Ramos (cell line): ENCODE measurements around the gene HS2ST1.

Experiments
- in situ Hi-C: fragments of 300-500 bp; cut with MboI; formaldehyde crosslinking; loops from one replicate; pipeline ENCODE4 v1.14.3; 2022; ENCODE audit warnings: low sequenced_read_pairs; ENCODE audit not compliant: unreplicated experiment

HS2ST1 gene

DNA sequence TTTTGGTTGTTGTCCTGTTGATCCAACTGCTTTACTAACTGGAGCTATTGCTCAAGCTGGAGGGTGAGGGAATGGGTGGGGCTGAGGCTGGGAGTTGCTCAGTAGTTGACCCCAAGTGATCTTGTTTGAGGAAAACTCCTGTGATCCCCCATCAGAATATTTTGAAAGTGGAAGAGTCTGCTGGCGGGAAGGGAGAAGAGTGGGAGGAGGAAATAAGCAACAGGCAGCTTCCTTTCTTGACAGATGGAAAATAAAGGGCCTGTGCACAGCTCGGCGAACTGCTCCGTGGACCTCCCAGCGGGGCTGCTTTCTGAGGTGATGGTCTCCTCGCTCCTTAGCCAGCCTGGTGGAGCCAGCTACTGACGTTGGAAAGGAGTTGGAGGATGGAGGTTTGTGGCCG is 215.2 kb downstream of the HS2ST1 start:
- in situ Hi-C loops: loop anchor here (25.0 kb wide), 2 partner anchors 617 to 833 kb away; no protein-coding TSS in a partner anchor

DNA sequence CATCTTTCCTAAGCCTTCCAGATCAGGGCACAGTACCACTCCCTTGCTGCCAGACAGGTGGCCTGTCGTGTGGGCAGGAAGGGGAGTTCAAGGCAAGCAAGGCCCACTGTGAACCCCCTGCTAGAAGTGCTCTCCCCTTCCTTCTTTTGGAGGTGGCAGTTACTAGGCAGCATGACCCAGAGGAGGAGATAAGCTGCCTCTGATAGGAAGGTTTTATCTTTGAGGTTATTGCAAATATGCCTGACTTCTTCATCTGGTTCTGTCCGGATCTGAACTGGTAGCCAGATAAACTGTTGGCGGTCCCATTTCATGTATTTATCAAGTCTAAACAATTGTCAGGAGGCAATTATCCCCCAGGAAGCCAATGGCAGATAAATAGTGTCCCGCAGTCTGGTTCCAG is 216.0 kb downstream of the HS2ST1 start:
- in situ Hi-C loops: loop anchor here (25.0 kb wide), 2 partner anchors 618 to 832 kb away; no protein-coding TSS in a partner anchor

DNA sequence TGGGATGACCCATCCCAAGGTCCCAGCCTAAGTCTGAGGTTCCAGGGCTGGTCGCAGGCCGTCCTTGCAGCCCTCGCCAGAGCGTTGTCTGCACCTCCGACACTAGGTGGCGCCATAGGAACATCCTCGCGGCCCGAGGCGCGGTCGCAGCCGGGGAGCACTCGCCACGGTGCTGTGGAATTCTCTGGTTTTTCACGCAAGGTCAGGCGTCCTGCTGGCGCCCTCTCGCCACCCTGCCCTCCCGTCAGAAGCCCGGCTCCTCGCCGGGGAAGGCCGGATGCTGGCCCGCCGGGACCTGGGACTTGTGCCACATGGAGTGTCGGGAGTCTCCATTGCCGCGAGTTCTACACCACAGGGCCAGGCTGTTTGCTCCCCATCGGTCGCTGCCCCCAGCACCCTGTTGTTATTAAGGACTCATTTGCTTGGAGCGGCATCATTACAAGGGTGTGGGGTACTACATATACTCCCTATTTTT is 217.4 kb downstream of the HS2ST1 start:
- in situ Hi-C loops: loop anchor here (25.0 kb wide), 2 partner anchors 620 to 830 kb away; no protein-coding TSS in a partner anchor

DNA sequence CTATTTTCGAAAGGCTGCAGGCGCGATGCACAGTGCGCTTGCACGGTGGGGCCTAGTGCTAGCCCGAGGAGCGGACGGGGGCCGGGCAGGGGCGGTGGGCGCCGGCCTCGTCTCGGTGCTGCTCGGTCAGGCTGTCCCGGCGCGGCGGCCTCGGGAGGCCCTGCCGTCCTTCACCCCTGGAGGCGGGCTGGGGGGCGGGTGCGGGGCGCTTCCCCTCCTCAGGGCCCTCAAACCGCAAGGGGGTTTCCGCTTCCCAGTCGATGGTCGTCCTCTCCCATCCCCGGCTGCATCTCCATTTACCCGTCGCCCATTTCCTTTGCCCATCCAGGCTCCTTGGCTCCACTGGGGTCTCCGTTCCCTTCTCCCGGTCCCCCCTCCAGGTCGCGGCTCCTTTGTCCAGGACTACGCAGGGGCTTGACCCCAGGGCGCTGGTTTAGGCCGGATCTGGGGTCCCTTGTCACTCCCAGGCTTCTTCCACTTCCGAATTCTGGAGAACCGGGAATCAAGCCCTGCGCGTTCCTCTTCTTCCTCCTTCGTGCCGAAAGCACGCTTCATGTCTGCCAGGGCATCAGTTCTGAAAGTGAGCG is 217.9 kb downstream of the HS2ST1 start:
- in situ Hi-C loops: loop anchor here (25.0 kb wide), 2 partner anchors 620 to 830 kb away; no protein-coding TSS in a partner anchor

DNA sequence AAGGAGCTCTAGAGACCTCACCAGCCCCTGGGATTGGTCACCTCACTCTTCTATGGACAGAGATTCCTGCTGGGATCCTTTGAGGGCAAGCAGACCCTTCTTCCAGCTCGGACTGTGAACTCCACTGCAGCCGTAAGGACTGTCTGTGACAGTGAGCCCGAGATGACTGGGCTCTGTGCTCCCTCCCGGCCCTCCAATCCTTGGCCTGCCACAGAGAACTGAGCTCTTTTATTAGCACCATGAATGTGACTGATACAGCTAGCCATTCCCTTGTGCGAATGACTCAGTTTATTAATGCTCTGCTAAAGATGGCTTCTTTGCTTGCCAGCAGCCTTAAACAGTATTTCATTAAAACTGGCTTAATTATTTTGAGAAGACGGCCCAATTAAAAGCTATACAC is 219.6 kb downstream of the HS2ST1 start:
- in situ Hi-C loops: loop anchor here (25.0 kb wide), 2 partner anchors 622 to 828 kb away; no protein-coding TSS in a partner anchor

DNA sequence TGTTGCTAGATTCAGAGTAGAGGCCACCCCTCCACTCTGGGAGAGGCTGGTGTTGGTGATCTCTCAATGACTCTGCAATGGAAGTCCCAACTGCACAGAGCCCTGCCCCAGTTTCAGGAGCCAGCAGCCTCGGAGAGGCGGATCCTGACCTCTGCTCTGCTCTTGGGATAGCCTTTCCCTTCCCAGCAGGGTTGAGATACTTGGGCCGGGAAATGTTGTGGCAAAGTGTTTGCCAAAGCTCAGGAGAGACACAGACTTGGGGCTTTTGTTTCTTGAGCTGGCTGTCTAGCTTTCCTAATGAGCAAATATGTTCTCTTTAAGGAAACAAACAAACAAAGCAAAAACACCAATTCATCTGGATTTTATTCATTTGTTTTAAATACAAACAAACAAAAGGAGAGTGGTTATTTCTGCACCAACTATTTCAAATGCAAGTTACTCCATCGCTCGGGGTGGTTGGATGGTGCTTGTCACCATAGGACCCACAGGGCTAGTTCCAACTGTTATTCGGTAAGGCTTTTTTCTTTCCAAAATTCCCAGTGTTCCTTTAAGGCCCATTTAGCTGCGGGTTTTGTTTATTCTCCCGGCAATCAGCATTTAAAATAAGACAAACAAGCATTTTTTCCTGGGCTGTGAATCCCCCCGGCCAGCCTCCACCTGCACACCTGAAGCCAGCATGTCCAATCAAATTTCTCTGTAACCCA is 220.3 kb downstream of the HS2ST1 start:
- in situ Hi-C loops: loop anchor here (25.0 kb wide), 2 partner anchors 622 to 828 kb away; no protein-coding TSS in a partner anchor

DNA sequence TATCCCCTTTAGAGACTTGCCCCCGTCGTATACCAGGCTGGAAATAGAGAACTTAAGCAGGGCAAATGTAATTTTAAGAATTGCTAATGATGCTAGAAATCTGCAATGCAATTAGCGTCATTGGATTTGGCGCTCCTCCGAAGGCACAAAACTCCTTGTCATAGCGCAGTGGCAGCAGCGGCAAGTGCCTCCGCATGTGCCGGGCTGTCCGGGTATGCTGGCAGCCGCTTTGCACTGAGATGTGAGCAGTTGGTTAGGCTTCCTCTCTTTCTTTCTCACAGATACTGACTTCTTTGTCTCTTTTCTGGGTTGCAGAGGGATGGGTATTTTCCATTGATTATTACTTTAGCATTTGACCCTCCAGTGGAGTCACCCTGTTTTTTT is 220.9 kb downstream of the HS2ST1 start:
- in situ Hi-C loops: loop anchor here (25.0 kb wide), 2 partner anchors 623 to 827 kb away; no protein-coding TSS in a partner anchor

DNA sequence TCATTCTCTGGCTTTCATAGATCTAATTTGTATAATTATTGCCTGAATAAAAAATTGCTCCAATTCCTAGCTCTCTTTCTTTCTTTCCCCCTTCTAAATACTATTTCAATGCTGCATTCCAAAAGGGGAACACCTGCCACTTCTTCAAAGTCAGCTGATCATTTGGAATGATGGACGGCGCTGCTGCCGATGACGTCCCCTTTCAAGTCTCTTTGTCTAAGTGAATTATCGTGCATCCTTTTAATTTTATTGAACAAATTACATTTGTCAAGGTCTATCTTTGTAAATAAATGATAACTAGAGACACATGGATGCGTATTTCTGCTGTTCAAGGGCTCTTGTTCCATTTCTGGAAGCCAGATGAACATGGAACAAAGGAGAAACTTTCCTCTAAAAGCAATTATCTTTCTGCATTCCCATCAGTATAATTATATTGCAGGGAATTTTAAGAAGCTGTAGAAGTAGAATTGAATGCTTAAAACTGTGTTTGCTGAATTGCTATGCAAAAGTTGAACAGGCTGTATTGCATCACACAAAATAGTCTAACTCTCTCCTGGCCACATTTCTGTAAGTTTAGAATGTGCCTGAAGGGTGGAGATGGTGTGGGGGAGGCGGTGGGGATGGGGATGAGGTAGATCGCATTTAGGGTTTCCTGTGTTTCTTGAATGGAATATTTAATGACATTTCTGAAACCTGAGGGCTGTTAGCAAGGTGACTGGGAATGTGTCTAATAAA is 222.3 kb downstream of the HS2ST1 start:
- in situ Hi-C loops: loop anchor here (25.0 kb wide), 2 partner anchors 624 to 826 kb away; no protein-coding TSS in a partner anchor

DNA sequence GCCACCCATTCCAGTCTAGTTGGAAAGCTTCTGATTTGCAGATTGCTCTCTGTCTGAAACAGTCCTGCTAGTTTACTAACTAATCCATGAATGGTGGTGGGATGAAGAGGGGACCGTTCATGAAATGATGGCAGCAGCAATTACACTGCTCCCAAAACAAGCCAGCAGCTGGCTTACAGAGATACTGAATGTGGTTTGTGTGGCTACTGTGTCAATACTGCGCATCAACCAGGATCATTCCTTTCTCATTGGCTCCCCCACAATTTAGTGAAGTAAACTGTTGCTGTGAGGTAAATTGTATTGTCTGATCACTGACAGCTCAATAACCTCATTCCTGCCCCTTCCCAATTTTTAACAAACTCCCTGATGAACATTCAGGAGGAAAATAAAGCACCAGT is 222.9 kb downstream of the HS2ST1 start:
- in situ Hi-C loops: loop anchor here (25.0 kb wide), 2 partner anchors 625 to 825 kb away; no protein-coding TSS in a partner anchor

DNA sequence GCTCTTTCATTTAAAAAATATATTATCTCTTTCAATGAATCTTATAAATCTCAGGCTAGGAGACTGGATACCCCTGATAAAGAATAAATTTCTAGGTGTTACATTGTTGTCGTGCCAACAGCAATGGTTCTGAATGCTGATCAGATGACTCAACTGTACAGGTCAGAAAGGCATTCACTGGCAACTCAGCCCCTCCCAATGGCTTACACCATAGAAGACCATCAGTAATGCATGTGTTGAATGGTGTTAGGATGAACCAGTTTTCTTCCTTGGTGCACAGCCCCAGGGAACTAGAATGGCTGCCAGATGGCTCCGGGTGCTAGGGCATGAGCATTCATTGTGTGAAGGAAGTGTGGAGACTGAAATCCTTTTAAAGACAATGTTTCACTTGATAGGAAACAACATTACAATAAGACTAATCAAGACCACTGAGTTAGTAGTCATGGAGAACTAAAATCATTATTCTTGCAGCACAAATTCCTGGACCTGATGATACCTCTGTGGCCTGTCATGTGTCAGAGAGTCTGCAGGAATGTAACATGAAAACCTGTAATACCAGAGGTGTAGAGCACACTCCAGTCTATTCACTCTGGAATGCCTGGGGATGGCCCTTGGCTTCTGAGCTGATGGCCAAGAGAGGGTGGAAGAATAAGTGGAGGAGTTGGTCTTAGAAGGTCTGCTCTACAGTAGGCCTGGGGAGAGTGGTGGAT is 226.6 kb downstream of the HS2ST1 start:
- in situ Hi-C loops: loop anchor here (25.0 kb wide), 2 partner anchors 629 to 821 kb away; no protein-coding TSS in a partner anchor

DNA sequence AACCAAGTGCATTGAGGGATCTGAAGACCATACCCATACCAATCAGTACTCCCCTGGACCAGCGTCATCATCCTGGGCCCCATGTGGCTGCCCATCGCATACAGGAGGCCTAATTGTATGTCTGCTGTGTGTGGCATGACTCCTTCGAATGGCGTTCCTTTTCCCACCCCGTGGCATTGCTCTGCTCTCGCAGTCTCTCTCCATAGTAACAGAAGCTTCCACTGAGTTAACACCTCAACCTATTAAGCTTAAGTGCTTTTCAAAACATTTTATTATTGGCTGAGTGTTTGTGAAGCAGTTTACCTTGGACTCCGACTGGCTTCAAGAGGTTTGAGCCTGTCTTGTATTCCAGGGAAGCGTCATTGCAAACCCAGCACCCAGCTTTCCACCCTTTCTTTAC is 227.1 kb downstream of the HS2ST1 start:
- in situ Hi-C loops: loop anchor here (25.0 kb wide), 2 partner anchors 629 to 821 kb away; no protein-coding TSS in a partner anchor

DNA sequence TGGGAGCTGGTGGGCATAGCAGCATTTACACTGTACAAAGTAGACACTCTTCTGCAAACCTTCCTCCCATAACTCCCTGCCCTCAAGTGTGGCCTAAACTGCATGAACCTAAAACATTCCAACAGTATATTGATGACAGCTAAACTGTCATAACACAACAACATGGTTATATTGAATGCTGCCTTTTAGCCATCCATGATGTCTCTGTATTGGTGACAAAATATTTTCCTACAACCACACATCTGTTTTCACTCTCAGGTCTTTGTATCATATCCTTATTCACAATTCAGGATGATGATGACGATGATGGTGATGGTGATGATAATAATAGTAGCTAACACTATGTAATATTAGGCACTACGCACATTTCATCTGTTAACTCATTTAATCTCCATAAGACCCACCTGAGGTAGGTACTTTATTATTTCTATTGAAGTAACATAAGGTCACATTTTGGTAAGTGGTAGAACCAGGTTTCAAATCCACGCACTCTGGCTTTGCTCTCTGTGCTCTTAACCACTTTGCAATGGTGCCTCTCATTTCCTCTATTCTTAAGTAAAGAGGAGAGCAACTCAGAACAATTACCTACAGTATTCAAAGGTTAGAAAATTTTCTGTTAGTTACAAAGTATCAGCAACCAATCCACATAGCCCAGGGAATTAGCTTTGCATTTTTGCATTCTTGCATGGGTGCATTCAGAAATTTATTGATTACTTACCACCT is 229.1 kb downstream of the HS2ST1 start:
- in situ Hi-C loops: loop anchor here (25.0 kb wide), 2 partner anchors 631 to 819 kb away; no protein-coding TSS in a partner anchor

DNA sequence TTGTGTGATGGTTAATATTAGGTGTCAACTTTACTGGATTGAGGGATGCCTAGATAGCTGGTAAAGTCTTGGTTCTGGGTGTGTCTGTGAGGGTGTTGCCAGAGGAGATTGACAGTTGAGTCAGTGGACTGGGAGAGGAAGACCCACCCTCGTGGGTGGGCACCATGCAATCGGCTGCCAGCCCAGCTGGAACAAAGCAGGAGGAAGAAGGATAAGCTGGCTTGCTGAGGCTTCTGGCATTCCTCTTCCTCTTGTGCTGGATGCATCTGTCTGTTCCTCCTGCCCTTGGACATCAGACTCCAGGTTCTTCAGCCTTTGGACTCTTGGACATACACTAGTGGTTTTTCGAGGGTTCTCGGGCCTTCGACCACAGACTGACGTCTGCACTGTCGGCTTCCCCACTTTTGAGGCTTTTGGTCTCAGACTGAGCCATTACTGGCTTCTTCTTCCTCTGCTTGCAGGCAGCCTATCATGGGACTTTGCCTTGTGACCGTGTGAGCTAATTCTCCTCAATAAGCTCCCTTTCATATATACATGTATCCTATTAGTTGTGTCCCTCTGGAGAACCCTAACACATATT is 230.0 kb downstream of the HS2ST1 start:
- in situ Hi-C loops: loop anchor here (25.0 kb wide), 2 partner anchors 632 to 818 kb away; no protein-coding TSS in a partner anchor

DNA sequence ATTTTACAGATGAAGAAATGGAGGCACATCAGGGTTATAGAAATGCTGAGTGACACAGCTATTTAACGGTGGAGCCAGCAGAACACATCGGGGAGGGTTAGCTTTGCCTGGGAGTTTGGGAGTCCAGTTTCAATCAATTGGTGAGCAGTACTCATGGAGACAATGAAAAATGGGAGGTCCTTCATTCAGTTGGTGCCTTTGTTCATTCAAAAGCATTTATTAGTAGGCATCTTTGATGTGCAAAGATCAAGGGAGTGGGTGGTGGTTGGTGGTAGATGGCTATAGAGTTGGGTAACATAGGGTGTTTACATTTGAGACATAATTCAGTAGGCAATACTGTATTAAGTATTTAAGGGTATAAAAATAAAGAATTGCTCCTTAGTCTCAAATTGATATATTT is 230.5 kb downstream of the HS2ST1 start:
- in situ Hi-C loops: loop anchor here (25.0 kb wide), 2 partner anchors 633 to 817 kb away; no protein-coding TSS in a partner anchor

DNA sequence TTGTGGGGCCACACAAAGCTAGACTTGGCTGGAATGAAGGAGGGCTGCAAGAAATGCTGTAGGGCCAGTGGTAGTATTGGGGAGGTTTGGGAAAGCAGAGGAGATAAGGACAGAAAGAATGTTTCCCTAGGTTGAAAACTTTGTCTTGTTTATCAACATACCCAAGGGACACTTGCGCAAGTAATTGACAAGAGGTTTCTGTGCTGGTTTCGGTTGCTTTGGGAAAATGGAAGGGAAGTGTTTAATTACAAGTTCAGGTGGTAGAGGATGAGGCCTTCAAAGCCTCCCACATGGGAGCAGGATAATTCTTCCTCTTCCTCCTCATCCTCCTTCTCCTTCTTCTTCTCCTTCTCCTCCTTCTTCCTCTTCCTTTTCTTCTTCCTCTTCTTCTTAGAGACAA is 232.1 kb downstream of the HS2ST1 start:
- in situ Hi-C loops: loop anchor here (25.0 kb wide), 2 partner anchors 634 to 816 kb away; no protein-coding TSS in a partner anchor

DNA sequence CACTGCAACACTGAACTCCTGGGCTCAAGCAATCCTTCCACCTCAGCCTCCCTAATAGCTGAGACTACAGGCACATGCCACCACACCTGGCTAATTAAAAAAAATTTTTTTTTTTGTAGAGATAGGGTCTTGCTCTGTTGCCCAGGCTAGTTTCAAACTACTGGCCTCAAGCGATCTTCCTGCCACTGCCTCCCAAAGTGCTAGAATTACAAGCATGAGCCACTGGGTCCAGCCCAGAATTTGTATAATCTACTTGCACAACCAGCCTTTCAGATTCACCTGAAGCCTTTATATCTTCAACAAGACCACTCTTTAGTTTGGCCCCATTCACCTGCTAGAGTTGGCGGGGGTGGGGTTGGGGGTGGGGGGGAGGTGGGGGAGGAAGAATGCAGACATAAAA is 232.6 kb downstream of the HS2ST1 start:
- in situ Hi-C loops: loop anchor here (25.0 kb wide), 2 partner anchors 635 to 815 kb away; no protein-coding TSS in a partner anchor

DNA sequence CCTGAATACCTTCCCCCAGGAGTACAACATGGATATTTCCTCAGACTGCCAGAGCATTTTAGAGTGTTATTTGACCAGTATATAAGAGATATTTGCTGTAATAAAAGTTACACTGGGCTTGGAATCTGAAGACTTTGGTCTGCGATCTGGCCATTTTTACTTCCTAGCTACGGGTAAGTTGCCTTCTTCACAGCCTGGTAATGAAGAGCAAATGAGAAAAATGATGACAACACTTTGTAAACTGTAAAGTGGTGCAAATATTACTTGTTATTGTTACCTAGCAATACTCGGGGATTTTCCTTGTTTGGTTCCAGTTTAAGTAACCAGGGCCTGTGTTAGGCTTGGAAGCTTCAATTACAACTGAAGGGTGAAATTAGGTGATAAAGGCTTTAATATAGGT is 233.4 kb downstream of the HS2ST1 start:
- in situ Hi-C loops: loop anchor here (25.0 kb wide), 2 partner anchors 636 to 814 kb away; no protein-coding TSS in a partner anchor

DNA sequence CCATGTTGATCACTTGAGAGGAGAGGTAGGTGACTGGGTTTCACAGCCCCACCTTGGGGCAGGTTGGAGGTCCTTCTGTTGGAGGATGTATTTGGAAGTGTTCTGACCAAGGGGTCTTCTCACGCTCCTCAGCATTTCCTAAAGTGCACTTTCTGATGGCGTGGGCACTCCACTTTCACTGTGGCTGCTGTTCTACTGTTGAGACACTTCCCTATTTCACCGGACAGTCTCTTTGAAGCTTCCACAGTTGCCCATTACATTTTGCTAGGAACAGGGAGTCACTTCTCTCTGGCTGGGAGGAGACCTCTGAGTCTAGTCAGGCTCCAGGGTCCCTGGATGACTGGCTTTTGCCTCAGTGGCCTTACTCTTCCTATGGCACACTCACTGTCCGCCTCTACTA is 234.2 kb downstream of the HS2ST1 start:
- in situ Hi-C loops: loop anchor here (25.0 kb wide), 2 partner anchors 636 to 814 kb away; no protein-coding TSS in a partner anchor
